ENCODE data around the gene SMO. TPM values are rescaled to one million over a fixed set of nuclear protein-coding genes. Genes with fewer than 3 reads are reported as not detected.
"Not testable (repeated sequence)": the region's sequence is repeated elsewhere in the genome, so short reads cannot be mapped to it uniquely, and the experiment has no call there.

Gene SMO
- total RNA-seq, 1 experiment from 2014 or later = 11.5 TPM

DNA sequence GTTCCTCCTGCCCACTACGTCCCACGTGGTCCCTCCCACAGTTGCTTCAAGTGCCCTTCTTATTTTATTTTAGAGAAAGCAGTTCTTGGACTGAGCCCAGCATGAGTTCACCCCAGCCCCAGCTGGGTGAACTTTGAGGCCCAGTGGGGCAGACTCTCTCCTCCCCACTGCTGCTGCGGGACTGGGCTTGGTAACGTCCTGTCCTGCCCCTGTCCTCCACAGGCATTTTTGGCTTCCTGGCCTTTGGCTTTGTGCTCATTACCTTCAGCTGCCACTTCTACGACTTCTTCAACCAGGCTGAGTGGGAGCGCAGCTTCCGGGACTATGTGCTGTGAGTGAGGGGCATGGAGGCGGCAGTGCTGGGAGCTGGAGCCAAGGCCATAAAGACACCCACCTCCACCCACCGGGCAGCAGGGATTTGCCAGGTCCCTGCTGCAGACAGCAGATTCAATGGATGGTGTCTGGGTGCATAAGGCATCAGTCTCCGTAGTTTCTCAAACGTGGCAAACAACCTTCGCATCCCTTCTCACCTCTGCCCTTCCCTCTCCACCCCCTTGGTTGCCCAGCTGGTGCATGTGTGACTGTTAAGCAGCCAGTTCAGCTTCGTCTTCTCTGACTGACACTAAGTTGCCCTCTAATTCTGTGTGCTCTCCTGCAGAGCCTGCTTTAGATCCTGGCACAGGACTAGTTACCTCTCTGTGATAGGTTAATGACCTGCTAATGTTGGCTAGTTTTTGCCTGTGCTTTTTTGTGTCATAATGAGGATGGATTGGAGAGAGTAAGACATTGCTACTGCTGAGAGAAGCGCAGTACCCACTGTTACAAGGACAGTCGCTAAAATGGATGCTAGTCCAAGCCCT is 20.9 kb downstream of the SMO start:
- Histone ChIP-seq H3K36me3 (no peaks in the 10 kb centered on the region), H3K27me3 (replicated peaks) (no peaks in the 10 kb centered on the region), H3K4me1 (replicated peaks) (no peaks in the 10 kb centered on the region), H3K27ac (no peak overlapping the region), H3K9me3 (replicated peaks) (no peaks in the 10 kb centered on the region), H3K4me3 (no peak overlapping the region)
- DNase-seq (ENCODE audit: low read depth in 1 of 2, low spot score in 2 of 2) = no peak

DNA sequence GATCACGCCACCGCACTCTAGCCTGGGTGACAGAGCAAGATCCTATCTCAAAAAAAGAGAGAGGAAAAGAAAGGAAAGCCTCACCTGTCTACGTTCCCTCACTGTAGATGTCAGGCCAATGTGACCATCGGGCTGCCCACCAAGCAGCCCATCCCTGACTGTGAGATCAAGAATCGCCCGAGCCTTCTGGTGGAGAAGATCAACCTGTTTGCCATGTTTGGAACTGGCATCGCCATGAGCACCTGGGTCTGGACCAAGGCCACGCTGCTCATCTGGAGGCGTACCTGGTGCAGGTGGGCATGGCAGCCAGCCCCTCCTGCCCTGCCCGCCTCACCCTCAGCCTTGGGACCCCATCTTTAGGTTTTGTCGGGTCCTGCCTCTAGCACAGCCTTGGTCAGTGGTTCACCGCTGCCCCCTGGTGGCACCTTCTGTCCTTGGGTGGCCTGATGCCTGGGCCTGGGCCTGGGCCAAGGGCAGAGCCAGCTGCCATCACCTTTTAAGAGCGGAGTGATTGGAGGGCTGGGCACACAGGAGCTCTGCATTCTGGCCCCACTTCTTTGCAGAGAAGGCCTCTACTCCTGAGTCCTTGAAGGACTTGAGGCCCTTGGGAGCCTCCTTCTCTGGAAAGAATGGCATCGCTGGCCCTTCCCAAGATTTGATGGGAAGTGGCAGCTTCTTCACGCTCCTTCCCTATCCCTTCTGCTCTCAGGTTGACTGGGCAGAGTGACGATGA is 22.0 kb downstream of the SMO start:
- Histone ChIP-seq H3K4me3 (no peak overlapping the region), H3K27me3 (replicated peaks) (no peaks in the 10 kb centered on the region), H3K4me1 (replicated peaks) (no peaks in the 10 kb centered on the region), H3K9me3 (replicated peaks) (no peaks in the 10 kb centered on the region), H3K36me3 (no peaks in the 10 kb centered on the region), H3K27ac (no peak overlapping the region)
- DNase-seq (ENCODE audit: low read depth in 1 of 2, low spot score in 2 of 2) = peak; percentile 38 to 74

DNA sequence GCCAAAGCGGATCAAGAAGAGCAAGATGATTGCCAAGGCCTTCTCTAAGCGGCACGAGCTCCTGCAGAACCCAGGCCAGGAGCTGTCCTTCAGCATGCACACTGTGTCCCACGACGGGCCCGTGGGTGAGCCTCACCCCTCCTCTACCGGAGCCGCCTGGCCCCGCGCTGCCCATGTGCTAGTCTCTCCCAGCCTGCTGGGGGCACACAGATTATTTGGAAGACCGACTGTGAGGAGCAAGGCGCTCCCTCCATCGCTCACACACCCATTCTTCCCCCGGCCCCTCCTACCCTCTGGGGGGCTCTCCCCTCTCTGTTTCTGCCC is 22.5 kb downstream of the SMO start:
- Histone ChIP-seq H3K36me3 (no peaks in the 10 kb centered on the region), H3K27ac (no peak overlapping the region), H3K27me3 (replicated peaks) (no peaks in the 10 kb centered on the region), H3K4me1 (replicated peaks) (no peaks in the 10 kb centered on the region), H3K4me3 (no peak overlapping the region), H3K9me3 (replicated peaks) (no peaks in the 10 kb centered on the region)
- DNase-seq (ENCODE audit: low read depth in 1 of 2, low spot score in 2 of 2) = no peak

DNA sequence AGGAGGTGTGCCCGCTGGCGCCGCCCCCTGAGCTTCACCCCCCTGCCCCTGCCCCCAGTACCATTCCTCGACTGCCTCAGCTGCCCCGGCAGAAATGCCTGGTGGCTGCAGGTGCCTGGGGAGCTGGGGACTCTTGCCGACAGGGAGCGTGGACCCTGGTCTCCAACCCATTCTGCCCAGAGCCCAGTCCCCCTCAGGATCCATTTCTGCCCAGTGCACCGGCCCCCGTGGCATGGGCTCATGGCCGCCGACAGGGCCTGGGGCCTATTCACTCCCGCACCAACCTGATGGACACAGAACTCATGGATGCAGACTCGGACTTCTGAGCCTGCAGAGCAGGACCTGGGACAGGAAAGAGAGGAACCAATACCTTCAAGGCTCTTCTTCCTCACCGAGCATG is 23.7 kb downstream of the SMO start:
- H3K9me3 ChIP-seq (replicated peaks) = no peaks in the 10 kb centered on the region
- no peak overlapping the region for H3K4me3 ChIP-seq

DNA sequence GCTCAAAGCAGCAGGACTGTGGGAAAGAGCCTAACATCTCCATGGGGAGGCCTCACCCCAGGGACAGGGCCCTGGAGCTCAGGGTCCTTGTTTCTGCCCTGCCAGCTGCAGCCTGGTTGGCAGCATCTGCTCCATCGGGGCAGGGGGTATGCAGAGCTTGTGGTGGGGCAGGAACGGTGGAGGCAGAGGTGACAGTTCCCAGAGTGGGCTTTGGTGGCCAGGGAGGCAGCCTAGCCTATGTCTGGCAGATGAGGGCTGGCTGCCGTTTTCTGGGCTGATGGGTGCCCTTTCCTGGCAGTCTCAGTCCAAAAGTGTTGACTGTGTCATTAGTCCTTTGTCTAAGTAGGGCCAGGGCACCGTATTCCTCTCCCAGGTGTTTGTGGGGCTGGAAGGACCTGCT is 24.2 kb downstream of the SMO start:
- Histone ChIP-seq H3K4me3 (no peak overlapping the region), H3K27ac (no peak overlapping the region), H3K9me3 (replicated peaks) (no peaks in the 10 kb centered on the region), H3K36me3 (no peaks in the 10 kb centered on the region), H3K4me1 (replicated peaks) (no peaks in the 10 kb centered on the region), H3K27me3 (replicated peaks) (no peaks in the 10 kb centered on the region)
- no peak for DNase-seq (ENCODE audit: low read depth in 1 of 2, low spot score in 2 of 2)

More for the DNA sequence above, 23.7 kb downstream of the SMO start:
- Histone ChIP-seq H3K27me3 (replicated peaks) (no peaks in the 10 kb centered on the region), H3K4me1 (replicated peaks) (no peaks in the 10 kb centered on the region), H3K36me3 (no peaks in the 10 kb centered on the region), H3K27ac (no peak overlapping the region)
- DNase-seq (ENCODE audit: low read depth in 1 of 2, low spot score in 2 of 2) = no peak

DNA sequence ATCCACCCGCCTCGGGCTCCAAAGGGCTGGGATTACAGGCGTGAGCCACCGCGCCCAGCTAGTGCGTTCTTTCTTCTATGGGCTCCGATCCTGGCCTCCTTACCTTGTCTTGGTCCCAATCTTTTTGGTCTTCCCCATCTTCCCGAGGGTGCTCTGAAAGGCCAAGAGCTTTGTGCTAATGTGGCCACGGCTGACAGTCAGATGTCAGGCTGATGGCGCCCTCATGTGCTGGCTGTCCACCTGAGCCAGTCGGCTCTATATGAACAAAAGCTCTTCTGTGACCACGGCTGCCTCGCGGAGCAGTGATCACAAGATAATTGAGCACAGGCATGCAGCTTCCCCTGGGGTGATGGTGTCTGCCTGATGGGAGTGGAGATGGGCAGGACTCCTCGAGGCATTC is 25.4 kb downstream of the SMO start:
- Histone ChIP-seq H3K9me3 (replicated peaks) (no peaks in the 10 kb centered on the region), H3K4me3 (no peak overlapping the region), H3K36me3 (no peaks in the 10 kb centered on the region), H3K27ac (no peak overlapping the region), H3K27me3 (replicated peaks) (no peaks in the 10 kb centered on the region), H3K4me1 (replicated peaks) (no peaks in the 10 kb centered on the region)
- DNase-seq (ENCODE audit: low read depth in 1 of 2, low spot score in 2 of 2) = no peak

DNA sequence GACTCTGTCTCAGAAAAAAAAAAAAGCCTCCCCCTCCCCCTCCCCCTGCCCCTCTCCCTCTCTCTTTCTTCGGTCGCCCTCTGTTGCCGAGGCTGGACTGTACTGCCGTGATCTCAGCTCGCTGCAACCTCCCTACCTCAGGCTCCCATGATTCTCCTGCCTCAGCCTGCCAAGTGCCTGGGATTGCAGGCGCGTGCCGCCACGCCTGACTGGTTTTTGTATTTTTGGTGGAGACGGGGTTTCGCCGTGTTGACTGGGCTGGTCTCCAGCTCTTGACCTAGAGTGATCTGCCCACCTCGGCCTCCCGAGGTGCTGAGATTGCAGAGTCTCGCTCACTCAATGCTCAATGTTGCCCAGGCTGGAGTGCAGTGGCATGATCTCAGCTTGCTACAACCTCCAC is 27.3 kb downstream of the SMO start:
- H3K4me1 ChIP-seq (replicated peaks); H3K27ac ChIP-seq; H3K9me3 ChIP-seq (replicated peaks); H3K27me3 ChIP-seq (replicated peaks); H3K36me3 ChIP-seq; H3K4me3 ChIP-seq; DNase-seq (ENCODE audit: low read depth in 1 of 2, low spot score in 2 of 2): not testable (repeated sequence)

DNA sequence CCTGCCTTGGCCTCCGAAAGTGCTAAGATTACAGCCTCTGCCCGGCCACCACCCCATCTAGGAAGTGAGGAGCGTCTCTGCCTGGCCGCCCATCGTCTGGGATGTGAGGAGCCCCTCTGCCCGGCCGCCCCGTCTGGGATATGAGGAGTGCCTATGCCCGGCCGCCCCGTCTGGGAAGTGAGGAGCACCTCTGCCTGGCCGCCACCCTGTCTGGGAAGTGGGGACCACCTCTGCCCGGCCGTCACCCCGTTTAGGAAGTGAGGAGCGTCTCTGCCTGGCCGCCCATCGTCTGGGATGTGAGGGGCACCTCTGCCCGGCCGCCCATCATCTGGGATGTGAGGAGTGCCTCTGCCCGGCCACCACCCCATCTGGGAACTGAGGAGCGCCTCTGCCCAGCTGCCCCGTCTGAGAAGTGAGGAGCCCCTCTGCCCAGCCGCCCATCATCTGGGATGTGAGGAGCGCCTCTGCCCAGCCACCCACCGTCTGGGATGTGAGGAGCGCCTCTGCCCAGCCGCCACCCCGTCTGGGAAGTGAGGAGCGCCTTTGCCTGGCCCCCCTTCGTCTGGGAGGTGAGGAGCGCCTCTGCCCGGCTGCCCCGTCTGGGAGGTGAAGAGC is 27.8 kb downstream of the SMO start:
- not testable (repeated sequence) for H3K36me3 ChIP-seq; H3K4me3 ChIP-seq; H3K4me1 ChIP-seq (replicated peaks); H3K27ac ChIP-seq; H3K27me3 ChIP-seq (replicated peaks); DNase-seq (ENCODE audit: low read depth in 1 of 2, low spot score in 2 of 2); H3K9me3 ChIP-seq (replicated peaks)

DNA sequence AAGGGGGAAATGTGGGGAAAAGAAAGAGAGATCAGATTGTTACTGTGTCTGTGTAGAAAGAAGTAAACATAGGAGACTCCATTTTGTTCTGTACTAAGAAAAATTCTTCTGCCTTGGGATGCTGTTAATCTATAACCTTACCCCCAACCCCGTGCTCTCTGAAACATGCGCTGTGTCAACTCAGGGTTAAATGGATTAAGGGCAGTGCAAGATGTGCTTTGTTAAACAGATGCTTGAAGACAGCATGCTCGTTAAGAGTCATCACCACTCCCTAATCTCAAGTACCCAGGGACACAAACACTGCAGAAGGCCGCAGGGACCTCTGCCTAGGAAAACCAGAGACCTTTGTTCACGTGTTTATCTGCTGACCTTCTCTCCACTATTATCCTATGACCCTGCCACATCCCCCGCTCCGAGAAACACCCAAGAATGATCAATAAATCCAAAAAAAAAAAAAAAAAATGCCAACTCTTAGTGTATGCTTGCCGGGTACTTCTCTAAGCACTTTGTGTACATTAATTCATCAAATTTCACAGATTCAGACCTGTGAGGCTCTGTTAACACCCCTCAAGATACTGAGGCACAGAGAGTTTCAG is 28.5 kb downstream of the SMO start:
- not testable (repeated sequence) for H3K36me3 ChIP-seq; DNase-seq (ENCODE audit: low read depth in 1 of 2, low spot score in 2 of 2); H3K4me3 ChIP-seq; H3K9me3 ChIP-seq (replicated peaks); H3K4me1 ChIP-seq (replicated peaks); H3K27me3 ChIP-seq (replicated peaks); H3K27ac ChIP-seq

DNA sequence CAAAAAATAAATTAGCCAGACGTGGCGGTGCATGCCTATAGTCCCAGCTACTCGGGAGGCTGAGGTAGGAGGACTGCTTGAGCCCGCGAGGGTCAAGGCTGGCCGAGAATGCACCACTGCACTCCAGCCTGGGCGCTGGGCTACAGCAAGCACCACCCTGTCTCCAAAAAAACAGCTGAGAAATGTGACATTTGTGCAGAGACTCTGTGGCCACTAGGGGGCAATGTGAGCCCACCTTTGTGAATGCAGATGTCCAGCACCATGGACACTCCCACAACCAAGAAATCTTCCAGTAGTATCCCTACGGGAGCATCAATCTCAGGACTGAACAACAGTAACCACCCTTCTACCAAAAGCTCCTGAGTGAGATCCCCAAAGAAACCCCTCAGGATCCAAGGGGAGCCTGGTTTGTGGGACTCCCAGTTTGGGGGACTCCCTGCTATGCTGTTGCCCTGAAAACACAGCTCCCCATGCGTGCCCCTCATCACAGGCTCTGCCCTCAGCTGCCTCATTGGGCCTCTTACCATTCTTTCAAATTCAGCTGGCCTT is 30.2 kb downstream of the SMO start:
- H3K4me1 ChIP-seq (replicated peaks) = no peaks in the 10 kb centered on the region
- no peaks in the 10 kb centered on the region for H3K36me3 ChIP-seq
- H3K27me3 ChIP-seq (replicated peaks) = no peaks in the 10 kb centered on the region
- DNase-seq (ENCODE audit: low read depth in 1 of 2, low spot score in 2 of 2) = peak; percentile 69 to 80
- H3K4me3 ChIP-seq = no peak overlapping the region
- no peaks in the 10 kb centered on the region for H3K9me3 ChIP-seq (replicated peaks)
- no peak overlapping the region for H3K27ac ChIP-seq

DNA sequence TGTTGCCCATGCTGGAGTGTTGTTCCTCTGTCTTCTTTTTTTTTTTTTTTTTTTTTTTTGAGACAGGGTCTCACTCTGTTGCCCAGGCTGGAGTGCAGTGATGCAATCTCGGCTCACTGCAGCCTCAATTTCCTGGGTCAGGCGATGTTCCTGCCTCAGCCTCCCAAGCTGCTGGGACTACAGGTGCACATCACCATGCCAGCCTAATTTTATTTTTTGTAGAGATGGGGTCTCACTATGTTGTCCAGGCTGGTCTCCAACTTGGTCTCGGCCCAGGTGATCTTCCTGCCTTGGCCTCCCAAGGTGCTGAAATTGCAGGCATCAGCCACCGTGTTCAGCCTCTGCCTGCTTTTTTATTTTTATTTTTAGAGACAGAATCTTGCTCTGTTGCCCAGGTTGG is 30.7 kb downstream of the SMO start:
- H3K36me3 ChIP-seq; H3K9me3 ChIP-seq (replicated peaks); H3K27me3 ChIP-seq (replicated peaks); H3K4me3 ChIP-seq; H3K27ac ChIP-seq; H3K4me1 ChIP-seq (replicated peaks); DNase-seq (ENCODE audit: low read depth in 1 of 2, low spot score in 2 of 2): not testable (repeated sequence)

DNA sequence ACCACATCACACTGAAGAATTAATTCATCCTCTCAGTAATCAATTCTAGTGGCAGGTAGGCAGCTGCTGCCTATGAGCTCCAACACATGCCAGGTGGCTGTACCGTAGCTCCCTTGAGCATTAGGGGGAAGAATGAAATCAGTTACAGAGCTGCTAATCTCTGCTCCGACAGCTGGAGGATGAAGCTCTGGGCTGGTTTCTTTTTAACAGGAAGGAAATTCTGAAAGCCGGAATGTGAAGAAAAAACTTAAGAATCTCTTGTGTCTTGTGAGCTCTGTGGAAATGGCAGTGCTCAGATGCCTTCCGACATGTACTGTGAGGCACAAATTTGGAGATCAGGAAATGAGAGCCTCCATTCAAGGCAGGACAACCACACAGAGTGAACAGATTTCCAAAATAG is 33.6 kb downstream of the SMO start:
- H3K4me3 ChIP-seq = no peak overlapping the region
- H3K36me3 ChIP-seq = 0 out of 2 replicates have a peak, but pooled peaks cover 4% of the 10 kb centered on the region
- no peaks in the 10 kb centered on the region for H3K27me3 ChIP-seq (replicated peaks)
- no peaks in the 10 kb centered on the region for H3K9me3 ChIP-seq (replicated peaks)
- H3K4me1 ChIP-seq (replicated peaks) = peaks cover 17% of the 10 kb centered on the region
- H3K27ac ChIP-seq = no peak overlapping the region
- DNase-seq (ENCODE audit: low read depth in 1 of 2, low spot score in 2 of 2) = no peak

DNA sequence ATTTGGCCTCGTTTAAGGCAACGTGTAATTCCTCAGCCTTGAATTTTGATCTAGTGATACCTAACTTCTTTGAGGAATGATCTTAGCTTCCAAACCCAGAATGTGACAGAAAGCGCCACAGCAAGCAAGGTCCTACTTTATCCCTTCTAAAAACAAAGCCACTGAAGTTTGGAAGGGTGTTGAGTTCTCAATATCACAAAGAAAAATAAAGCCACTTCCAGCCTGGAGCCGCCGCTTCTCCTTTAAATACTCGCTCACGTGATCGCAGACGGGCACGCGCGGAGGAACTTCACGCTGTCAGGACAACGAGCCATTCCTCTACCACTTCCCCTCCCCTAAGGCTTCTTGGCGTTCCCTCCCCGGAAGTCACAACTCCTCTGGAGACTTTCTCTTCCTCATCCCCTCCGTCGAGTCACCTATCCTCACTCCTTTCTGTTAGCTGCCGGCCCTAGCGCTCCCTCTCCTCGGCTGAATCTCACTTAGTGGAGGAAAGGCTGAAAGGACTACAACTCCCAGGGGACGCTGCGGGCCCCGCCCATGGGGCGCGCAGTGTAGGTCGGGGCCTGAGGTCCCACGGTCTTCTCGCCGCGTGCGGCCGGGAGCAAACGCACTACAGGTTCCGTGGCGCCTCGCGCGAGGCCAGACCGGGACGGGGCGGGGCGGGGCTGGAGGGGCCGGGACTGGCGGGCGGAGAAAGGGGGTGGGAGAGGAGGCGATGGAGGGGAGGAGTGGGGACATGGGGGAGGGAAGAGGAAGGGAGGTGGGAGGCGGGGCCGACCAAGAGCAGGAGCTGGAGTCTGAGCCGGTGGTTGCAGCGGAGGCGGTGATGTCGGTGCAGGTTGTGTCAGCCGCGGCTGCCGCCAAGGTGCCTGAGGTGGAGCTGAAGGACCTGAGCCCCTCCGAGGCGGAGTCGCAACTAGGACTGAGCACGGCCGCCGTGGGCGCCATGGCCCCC is 36.1 kb downstream of the SMO start, which contains the start of gene AHCYL2:
Gene AHCYL2, plus strand, starts transcription at position 780 of the 955 bp plus-strand sequence.
- Histone ChIP-seq H3K27me3 (replicated peaks) (no peaks in the 10 kb centered on the region), H3K4me3 (peak within 1 kb of the TSS; percentile 87), H3K27ac (peak within 1 kb of the TSS; percentile 58), H3K4me1 (replicated peaks) (peaks cover 17% of the 10 kb centered on the region), H3K36me3 (0 out of 2 replicates have a peak, but pooled peaks cover 4% of the 10 kb centered on the region), H3K9me3 (replicated peaks) (no peaks in the 10 kb centered on the region)
- DNase-seq (ENCODE audit: low read depth in 1 of 2, low spot score in 2 of 2) = peak; percentile 97 to 98
